IPS-15b (cell line): Measurements from ENCODE around the gene NMNAT2.
"Not testable (repeated sequence)": the region's sequence is repeated elsewhere in the genome, so short reads cannot be mapped to it uniquely, and the experiment has no call there.

Experiments
- H3K27me3 ChIP-seq: one replicate; pipeline ENCODE4 v1.6.1; 2013; ENCODE audit warnings: low read length; ENCODE audit not compliant: control insufficient read depth, insufficient read depth
- H3K36me3 ChIP-seq: one replicate; pipeline ENCODE4 v1.6.1; 2013; ENCODE audit warnings: low read length; ENCODE audit not compliant: control insufficient read depth, insufficient read depth
- H3K4me1 ChIP-seq: one replicate; pipeline ENCODE4 v1.6.1; 2013; ENCODE audit warnings: mild to moderate bottlenecking, low read length; ENCODE audit not compliant: control insufficient read depth, insufficient read depth
- H3K4me3 ChIP-seq: one replicate; pipeline ENCODE4 v1.5.1; 2013; ENCODE audit warnings: low read depth, low read length
- H3K9ac ChIP-seq: one replicate; pipeline ENCODE4 v1.6.1; 2013; ENCODE audit warnings: low read depth, mild to moderate bottlenecking, low read length
- H3K9me3 ChIP-seq: one replicate; pipeline ENCODE4 v1.6.1; 2013; ENCODE audit warnings: mild to moderate bottlenecking, low read length; ENCODE audit not compliant: control insufficient read depth, insufficient read depth

The NMNAT2 gene

DNA sequence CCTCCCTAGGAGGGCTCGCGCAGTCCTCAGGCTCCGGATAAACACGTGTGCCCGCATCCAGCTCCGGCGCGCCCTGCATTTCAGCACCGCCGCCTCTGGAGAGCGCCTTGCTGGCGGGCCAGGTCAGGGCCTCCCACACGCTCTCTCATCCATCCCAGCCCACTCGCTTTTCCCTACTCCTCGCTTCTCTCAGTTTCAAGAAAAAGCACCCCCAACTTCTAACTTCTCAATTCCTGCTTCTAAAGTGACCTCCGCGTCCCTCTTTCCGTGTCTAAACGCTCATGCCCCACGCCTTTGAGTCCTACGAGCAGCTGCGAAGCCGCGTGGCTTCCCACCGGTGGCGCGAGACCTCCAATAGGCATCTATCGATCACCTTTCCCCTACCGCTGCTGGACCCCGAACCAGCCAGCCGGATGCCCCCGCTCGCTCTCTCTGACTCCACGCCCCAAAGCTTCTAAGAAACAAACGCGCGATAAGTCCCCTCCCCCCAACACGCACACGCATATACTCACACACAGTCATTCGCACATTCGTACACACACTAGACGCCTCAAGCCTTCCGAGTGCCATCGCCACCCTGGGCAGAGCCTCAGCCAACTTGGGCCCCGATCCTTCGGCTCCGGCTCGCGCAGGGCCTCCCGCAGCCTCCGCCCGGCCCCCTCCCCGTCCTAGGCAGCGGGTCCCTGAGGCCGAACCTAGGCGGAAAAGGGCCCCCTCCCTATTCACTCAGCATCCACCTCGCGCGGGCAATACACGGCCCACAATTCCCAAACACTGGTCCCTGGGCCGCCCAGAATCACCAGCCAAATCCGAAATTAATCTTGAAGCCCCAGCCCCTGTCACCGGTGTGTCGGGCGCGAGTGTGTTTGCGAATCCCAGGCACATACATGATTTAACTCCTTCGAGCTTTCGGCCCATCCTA is 1.1 kb downstream of the NMNAT2 start:
- Histone ChIP-seq H3K4me3 (peak overlapping the region; percentile 89), H3K36me3 (no peaks in the 10 kb centered on the region), H3K27me3 (peaks cover 20% of the 10 kb centered on the region), H3K4me1 (peaks cover 8% of the 10 kb centered on the region), H3K9me3 (no peaks in the 10 kb centered on the region), H3K9ac (peak overlapping the region; percentile 51)

GRCh38 chr1:183414365-183414764 is 3.8 kb downstream of the NMNAT2 start:
- Histone ChIP-seq H3K9me3 (no peaks in the 10 kb centered on the region), H3K36me3 (no peaks in the 10 kb centered on the region), H3K4me3 (no peak overlapping the region), H3K27me3 (peaks cover 19% of the 10 kb centered on the region), H3K4me1 (peaks cover 13% of the 10 kb centered on the region), H3K9ac (no peak overlapping the region)

- no peaks in the 10 kb centered on the region for H3K36me3 ChIP-seq
- no peak overlapping the region for H3K9ac ChIP-seq
- no peaks in the 10 kb centered on the region for H3K9me3 ChIP-seq
- H3K4me3 ChIP-seq = no peak overlapping the region
- H3K27me3 ChIP-seq = peaks cover 6% of the 10 kb centered on the region
- peaks cover 8% of the 10 kb centered on the region for H3K4me1 ChIP-seq
Observed at GRCh38 chr1:183411091-183411490, 7.1 kb downstream of the NMNAT2 start.

DNA sequence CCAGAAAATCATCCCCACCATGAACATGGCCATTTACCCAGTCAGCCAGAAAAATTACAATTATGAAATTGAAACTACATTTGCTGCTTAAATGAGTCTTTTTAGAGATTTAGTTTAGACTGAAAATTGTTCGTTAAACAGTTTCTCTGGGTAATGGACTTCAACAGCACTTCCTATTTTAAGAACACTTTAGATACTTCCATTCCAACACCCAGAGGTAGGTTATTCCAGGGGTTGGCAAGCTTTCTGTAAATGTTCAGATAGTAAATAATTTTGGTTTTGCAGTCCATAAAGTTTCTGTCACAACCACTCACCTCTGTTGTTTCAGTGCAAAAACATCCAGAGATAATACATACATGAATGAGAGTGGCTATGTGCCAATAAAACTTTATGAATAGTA is 10.2 kb downstream of the NMNAT2 start:
- H3K36me3 ChIP-seq = no peaks in the 10 kb centered on the region
- H3K9ac ChIP-seq = no peak overlapping the region
- H3K9me3 ChIP-seq = no peaks in the 10 kb centered on the region
- H3K4me1 ChIP-seq = peaks cover 11% of the 10 kb centered on the region
- no peak overlapping the region for H3K4me3 ChIP-seq
- H3K27me3 ChIP-seq = no peaks in the 10 kb centered on the region

- H3K9ac ChIP-seq = no peak overlapping the region
- H3K4me3 ChIP-seq = no peak overlapping the region
- H3K9me3 ChIP-seq = no peaks in the 10 kb centered on the region
- H3K36me3 ChIP-seq = no peaks in the 10 kb centered on the region
- no peaks in the 10 kb centered on the region for H3K27me3 ChIP-seq
- H3K4me1 ChIP-seq = peaks cover 16% of the 10 kb centered on the region
Observed at GRCh38 chr1:183407474-183407873, 10.7 kb downstream of the NMNAT2 start.

DNA sequence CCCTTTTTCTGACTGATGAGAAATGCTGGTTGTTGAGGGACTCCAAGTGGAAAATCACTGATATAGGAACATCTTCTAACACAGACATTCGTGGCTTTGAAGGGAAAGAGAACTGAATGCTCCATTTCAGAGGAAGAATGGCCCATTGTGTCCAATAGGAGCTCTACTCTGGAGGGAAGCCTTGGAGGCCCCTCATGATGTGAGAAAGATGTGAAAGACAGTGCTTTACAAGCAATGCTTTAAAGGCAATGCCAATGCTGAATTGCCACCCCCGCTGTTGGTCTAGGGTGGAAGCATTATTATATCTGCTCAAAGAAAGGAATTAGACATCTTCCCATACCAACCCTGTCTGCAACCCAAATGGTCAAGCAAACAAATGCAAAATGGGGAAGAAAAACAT is 13.7 kb downstream of the NMNAT2 start:
- Histone ChIP-seq H3K27me3 (no peaks in the 10 kb centered on the region), H3K4me1 (peaks cover 12% of the 10 kb centered on the region), H3K4me3 (no peak overlapping the region), H3K9ac (no peak overlapping the region), H3K9me3 (no peaks in the 10 kb centered on the region), H3K36me3 (no peaks in the 10 kb centered on the region)

DNA sequence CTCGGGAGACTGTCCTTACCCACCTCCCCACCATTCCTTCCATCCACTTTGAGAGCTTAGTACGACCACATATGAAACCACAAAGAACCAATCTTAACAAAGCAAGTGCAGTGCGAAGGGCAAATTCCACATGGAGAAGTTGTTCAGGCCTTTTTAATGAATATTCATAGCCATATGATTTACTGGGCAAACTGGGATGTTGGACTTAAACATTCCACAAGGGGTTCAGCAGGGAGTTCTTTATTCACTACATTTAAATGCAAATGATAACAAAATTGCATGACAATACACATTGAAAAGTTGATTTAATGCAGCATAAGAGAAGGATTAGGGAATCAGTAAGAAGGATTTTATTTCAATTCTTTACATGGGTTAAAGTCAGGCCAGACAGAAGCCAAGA is 14.7 kb downstream of the NMNAT2 start:
- no peak overlapping the region for H3K9ac ChIP-seq

DNA sequence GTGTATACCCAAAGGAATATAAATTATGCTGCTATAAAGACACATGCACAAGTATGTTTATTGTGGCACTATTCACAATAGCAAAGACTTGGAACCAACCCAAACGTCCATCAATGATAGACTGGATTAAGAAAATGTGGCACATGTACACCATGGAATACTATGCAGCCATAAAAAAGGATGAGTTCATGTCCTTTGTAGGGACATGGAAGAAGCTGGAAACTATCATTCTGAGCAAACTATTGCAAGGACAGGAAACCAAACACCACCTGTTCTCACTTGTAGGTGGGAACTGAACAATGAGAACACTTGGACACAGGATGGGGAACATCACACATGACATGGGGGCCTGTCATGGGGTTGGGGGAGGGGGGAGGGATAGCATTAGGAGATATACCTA is 16.6 kb downstream of the NMNAT2 start:
- H3K27me3 ChIP-seq, H3K36me3 ChIP-seq, H3K9me3 ChIP-seq, H3K4me3 ChIP-seq, H3K9ac ChIP-seq: not testable (repeated sequence)
- H3K4me1 ChIP-seq = peaks cover 12% of the 10 kb centered on the region

More for the DNA sequence above, 14.7 kb downstream of the NMNAT2 start:
- peaks cover 12% of the 10 kb centered on the region for H3K4me1 ChIP-seq
- no peaks in the 10 kb centered on the region for H3K27me3 ChIP-seq
- no peaks in the 10 kb centered on the region for H3K36me3 ChIP-seq
- no peaks in the 10 kb centered on the region for H3K9me3 ChIP-seq
- H3K4me3 ChIP-seq = peak overlapping the region; percentile 14

- no peaks in the 10 kb centered on the region for H3K9me3 ChIP-seq
- no peaks in the 10 kb centered on the region for H3K4me1 ChIP-seq
- H3K27me3 ChIP-seq = no peaks in the 10 kb centered on the region
Observed at GRCh38 chr1:183394435-183394834, 23.7 kb downstream of the NMNAT2 start.

GRCh38 chr1:183391863-183392262 is 26.3 kb downstream of the NMNAT2 start:
- Histone ChIP-seq H3K4me1 (no peaks in the 10 kb centered on the region), H3K9me3 (no peaks in the 10 kb centered on the region), H3K36me3 (no peaks in the 10 kb centered on the region), H3K4me3 (no peak overlapping the region), H3K27me3 (no peaks in the 10 kb centered on the region), H3K9ac (no peak overlapping the region)

More at GRCh38 chr1:183394435-183394834, 23.7 kb downstream of the NMNAT2 start:
- no peak overlapping the region for H3K9ac ChIP-seq
- no peak overlapping the region for H3K4me3 ChIP-seq
- no peaks in the 10 kb centered on the region for H3K36me3 ChIP-seq

GRCh38 chr1:183390561-183390960 is 27.6 kb downstream of the NMNAT2 start:
- no peak overlapping the region for H3K4me3 ChIP-seq
- no peak overlapping the region for H3K9ac ChIP-seq
- H3K36me3 ChIP-seq = no peaks in the 10 kb centered on the region
- H3K27me3 ChIP-seq = no peaks in the 10 kb centered on the region
- H3K4me1 ChIP-seq = peaks cover 1% of the 10 kb centered on the region
- H3K9me3 ChIP-seq = no peaks in the 10 kb centered on the region

DNA sequence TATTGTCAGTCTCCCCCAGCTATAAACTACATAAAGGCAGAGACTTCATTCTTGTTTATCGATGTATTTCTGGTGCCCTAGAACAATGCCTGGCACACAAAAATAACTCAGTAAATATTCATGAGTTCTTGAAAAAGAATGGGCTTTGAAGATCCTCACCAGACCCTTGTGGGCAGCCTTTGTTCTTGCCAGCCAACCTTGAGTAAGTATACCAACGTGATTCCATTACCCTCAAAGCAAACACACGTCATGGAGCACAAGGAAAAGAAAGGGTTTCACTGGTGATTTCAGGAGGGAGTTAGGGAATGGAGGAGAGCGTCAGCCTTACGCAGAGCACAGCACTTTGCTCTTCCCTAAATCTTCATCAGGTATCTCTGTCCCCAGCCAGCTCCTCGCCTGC is 29.4 kb downstream of the NMNAT2 start:
- Histone ChIP-seq H3K36me3 (no peaks in the 10 kb centered on the region), H3K4me1 (peaks cover 2% of the 10 kb centered on the region), H3K4me3 (no peak overlapping the region), H3K9me3 (no peaks in the 10 kb centered on the region), H3K27me3 (no peaks in the 10 kb centered on the region), H3K9ac (no peak overlapping the region)
